Heart right ventricle (tissue), 16 donors: Measurements from ENCODE around the gene AADACL3. TPM values are rescaled to one million over a fixed set of nuclear protein-coding genes. Genes with fewer than 3 reads are reported as not detected.

Source experiments
- ATAC-seq, 8 donors: fragments of 200-7000 bp; cut with Tn5 transposase; one replicate each; pipeline ENCODE4 v1.9.1; 2020; ENCODE audit warnings: mild to moderate bottlenecking in 8 of 8, moderate library complexity in 8 of 8, moderate number of reproducible peaks in 1 of 8
- DNase-seq, 2 donors: peaks; one replicate each; pipeline ENCODE4 v3.0.0-alpha.2; 2020
- H3K27ac ChIP-seq, 10 donors: fragments of 200-600 bp; sonication (generic) in 2 of 10; one replicate each; pipeline versions ENCODE4 v1.5.0 to v1.8.0; 2020 to 2022; ENCODE audit warnings: mild to moderate bottlenecking in 3 of 10
- H3K27me3 ChIP-seq, 7 donors: fragments of 200-600 bp; one replicate each; pipeline ENCODE4 v1.8.0; 2021 to 2022; ENCODE audit warnings: mild to moderate bottlenecking in 2 of 7
- H3K36me3 ChIP-seq, 9 donors: fragments of 200-600 bp; sonication (generic) in 1 of 9; one replicate each; pipeline versions ENCODE4 v1.5.0 to v1.8.0; 2020 to 2022; ENCODE audit warnings: mild to moderate bottlenecking in 2 of 9
- H3K4me1 ChIP-seq, 9 donors: fragments of 200-600 bp; sonication (generic) in 1 of 9; one replicate each; pipeline versions ENCODE4 v1.5.0 to v1.8.0; 2020 to 2022; ENCODE audit warnings: mild to moderate bottlenecking in 4 of 9
- H3K4me3 ChIP-seq, 10 donors: fragments of 200-600 bp; sonication (generic) in 2 of 10; one replicate each; pipeline versions ENCODE4 v1.5.0 to v1.8.0; 2020 to 2022; ENCODE audit warnings: mild to moderate bottlenecking in 7 of 10, moderate library complexity in 2 of 10
- H3K9me3 ChIP-seq, 11 donors: fragments of 200-600 bp in 10 of 11; sonication (generic) in 2 of 11; one replicate each; pipeline versions ENCODE4 v1.5.0 to v1.8.0; 2013 to 2022; ENCODE audit warnings: mild to moderate bottlenecking in 2 of 11, control low read depth in 1 of 11, moderate library complexity in 1 of 11
- WGBS, 2 donors: extraction: QIAGEN DNeasy Blood & Tissue Kit; methylation state at CpG; one replicate each; pipeline ENCODE4 v1.1.7; 2013; ENCODE audit warnings: inconsistent platforms in 1 of 2; 5-methylcytosine and 5-hydroxymethylcytosine counted together
- intact Hi-C, 10 donors: fragments of 100-400 bp; cut with DNase I; formaldehyde crosslinking; loops; one replicate each; pipeline versions ENCODE4 v1.11.1 to v1.14.2; 2022
- polyA plus RNA-seq, 2 donors: library from polyadenylated mRNA; stranded (reverse); fragments of 200-250 nt; gene quantifications; one replicate each; pipeline ENCODE4 v1.2.3, GENCODE V29; 2013
- total RNA-seq, 10 donors: library from RNA; stranded (reverse); fragmentation: NEBNext Ultra II Directional in 3 of 10; extraction: Animal tissue kit (Norgen Biotek cat#: 25700) in 3 of 10; gene quantifications; one replicate each; pipeline versions ENCODE4 v1.2.1 to v1.2.4, GENCODE V29; 2021 to 2023
- TF ChIP-seq, protein P1 (sequence below), 9 donors: fragments of 200-600 bp; sonication (generic) in 2 of 9; IDR thresholded peaks; one replicate each; pipeline versions ENCODE4 v1.5.0 to v1.8.0; 2021 to 2022; ENCODE audit warnings: antibody characterized with exemption in 9 of 9, mild to moderate bottlenecking in 5 of 9, moderate library complexity in 1 of 9
- donor health status: Arrhythmogenic right ventricular cardiomyopathy.
- donor health status: ischemic (EF 13 %, LVEDD 7.1; RV severe dilation, severe dysfunction).
- donor health status: healthy with polysubstance abuse.
- donor health status: DM: no; HTN: yes; CAD: no.
- donor health status: DM: no; HTN: no; CAD: no.
- donor health status: ischemic (EF 25% LVEDD 6.9; RV normal size, moderate dysfunction).
- donor health status: ischemic (EF 25% LVEDD 5.7; RV mildly dilated, moderate dysfunction).
- donor health status: healthy.
- donor health status: DM: yes; HTN: yes; CAD: no.
- donor health status: Ischemic cardiomyopathy.
- donor health status: ischemic (EF 35%, LVEDD 5.7; RV mildly dilated, moderate dysfunction).
- donor health status: nonischemic (EF 11% LVEDD 7.7; RV severe dilation, severe dysfunction).
- donor health status: DM: yes; HTN: yes; CAD: no.
- donor health status: PGD.
- donor health status: ischemic (EF 29% LVEDD 5.4; RV normal size, mild dysfunction).
- donor health status: nonischemic (EF 23%, LVEDD 6.1; RV moderate dilation, normal function).

The AADACL3 gene
- total and polyA plus RNA-seq, 12 donors = not detected

DNA sequence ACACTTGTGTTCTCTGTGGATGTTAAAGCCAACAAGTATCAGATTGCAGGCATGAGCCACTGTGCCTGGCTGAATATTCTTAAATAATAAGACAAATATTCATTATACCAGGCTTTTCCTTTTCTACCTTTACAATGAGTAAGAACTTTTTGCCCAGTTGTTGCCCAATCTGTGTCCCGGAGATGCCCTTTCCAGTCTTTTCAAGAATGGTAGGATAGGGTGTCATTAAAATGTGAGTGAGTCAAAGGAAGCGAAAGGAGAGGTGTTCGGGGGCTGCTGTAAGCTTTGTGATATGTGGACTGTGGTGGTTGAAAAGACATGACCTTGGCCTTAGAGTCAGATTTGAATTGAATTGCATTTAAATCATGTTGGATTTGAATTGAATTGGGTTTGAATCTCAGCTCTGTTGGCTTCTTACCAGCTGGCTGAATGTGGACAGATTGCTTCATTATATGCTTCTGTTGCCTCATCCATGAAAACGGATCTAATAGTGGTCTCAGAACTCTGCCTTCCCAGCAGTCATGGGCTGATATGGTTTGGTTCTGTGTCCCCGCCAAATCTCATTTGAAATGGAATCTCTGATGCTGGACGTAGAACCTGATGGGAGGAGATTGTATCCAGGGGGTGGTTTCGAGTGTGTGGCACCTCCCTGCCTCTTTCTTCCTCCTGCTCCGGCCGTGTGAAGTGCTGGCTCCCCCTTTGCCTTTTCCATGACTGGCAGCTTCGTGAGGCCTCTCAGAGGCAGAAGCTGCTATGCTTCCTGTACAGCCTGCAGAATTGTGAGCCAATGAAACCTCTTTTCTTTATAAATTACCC, 22.7 kb upstream of the AADACL3 start:
- Histone ChIP-seq H3K9me3 (no peaks in the 10 kb centered on the region), H3K4me3 (no peak overlapping the region), H3K4me1 (no peaks in the 10 kb centered on the region), H3K36me3 (no peaks in the 10 kb centered on the region), H3K27ac (no peak overlapping the region), H3K27me3 (peaks cover 0 to 3% (median 0%) of the 10 kb centered on the region in 7 donors)
- 64 to 67% methylated on average over 10 of the region's 10 CpGs for WGBS, 2 donors
- TF ChIP-seq, protein P1, sequence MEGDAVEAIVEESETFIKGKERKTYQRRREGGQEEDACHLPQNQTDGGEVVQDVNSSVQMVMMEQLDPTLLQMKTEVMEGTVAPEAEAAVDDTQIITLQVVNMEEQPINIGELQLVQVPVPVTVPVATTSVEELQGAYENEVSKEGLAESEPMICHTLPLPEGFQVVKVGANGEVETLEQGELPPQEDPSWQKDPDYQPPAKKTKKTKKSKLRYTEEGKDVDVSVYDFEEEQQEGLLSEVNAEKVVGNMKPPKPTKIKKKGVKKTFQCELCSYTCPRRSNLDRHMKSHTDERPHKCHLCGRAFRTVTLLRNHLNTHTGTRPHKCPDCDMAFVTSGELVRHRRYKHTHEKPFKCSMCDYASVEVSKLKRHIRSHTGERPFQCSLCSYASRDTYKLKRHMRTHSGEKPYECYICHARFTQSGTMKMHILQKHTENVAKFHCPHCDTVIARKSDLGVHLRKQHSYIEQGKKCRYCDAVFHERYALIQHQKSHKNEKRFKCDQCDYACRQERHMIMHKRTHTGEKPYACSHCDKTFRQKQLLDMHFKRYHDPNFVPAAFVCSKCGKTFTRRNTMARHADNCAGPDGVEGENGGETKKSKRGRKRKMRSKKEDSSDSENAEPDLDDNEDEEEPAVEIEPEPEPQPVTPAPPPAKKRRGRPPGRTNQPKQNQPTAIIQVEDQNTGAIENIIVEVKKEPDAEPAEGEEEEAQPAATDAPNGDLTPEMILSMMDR (IDR thresholded peaks at IDR 0.05) = no peak
- no peak for ATAC-seq
- intact Hi-C loops = no loop called here
- no peak for DNase-seq

DNA sequence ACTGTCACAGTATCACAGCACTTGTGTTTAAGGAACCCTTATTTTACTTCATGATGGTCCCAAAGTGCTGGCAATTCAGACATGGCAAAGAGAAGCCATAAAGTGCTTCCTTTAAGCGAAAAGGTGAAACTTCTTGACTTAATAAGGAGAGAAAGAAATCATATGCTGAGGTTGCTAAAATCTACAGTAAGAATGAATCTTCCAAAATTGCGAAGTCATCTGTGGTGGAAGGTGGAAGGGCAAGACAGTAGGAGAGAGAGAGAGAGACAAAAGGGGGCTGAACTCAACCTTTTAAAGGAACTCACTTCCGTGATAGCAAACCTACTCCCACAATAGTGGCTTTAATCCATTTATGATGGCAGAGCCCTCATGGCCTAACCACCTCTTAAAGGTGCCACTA, 19.3 kb upstream of the AADACL3 start:
- TF ChIP-seq, protein P1 (IDR thresholded peaks at IDR 0.05) = no peak
- no peaks in the 10 kb centered on the region for H3K36me3 ChIP-seq
- no peak for ATAC-seq
- H3K4me3 ChIP-seq = no peak overlapping the region
- H3K27me3 ChIP-seq = peaks cover 0 to 6% (median 0%) of the 10 kb centered on the region in 7 donors
- 83 to 85% methylated on average over 3 of the region's 3 CpGs for WGBS, 2 donors
- intact Hi-C loops = no loop called here
- H3K27ac ChIP-seq = no peak overlapping the region
- H3K9me3 ChIP-seq = peaks cover 0 to 11% (median 0%) of the 10 kb centered on the region in 11 donors
- no peaks in the 10 kb centered on the region for H3K4me1 ChIP-seq
- no peak for DNase-seq

DNA sequence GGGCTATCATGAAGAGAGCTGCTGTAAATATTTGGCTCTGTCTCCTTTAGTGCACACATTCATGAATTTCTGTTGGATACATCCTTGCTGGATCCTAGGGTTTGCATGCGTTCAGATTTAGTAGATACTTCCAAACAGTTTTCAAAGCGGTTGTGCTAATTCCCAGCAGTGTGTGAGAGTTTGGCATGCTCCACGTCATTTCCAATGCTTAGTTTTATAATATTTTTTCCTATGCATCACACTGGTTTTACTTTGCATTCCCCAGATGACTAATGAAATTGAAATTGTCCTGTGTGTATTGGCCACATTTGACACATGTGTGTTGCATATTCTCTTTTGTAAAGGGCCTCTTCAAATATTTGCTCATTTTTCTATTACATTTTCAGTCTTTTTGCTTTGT, 18.5 kb upstream of the AADACL3 start:
- intact Hi-C loops = no loop called here
- Histone ChIP-seq H3K27me3 (peaks cover 0 to 6% (median 0%) of the 10 kb centered on the region in 7 donors), H3K27ac (no peak overlapping the region), H3K4me1 (no peaks in the 10 kb centered on the region), H3K4me3 (no peak overlapping the region), H3K36me3 (no peaks in the 10 kb centered on the region), H3K9me3 (peaks cover 0 to 11% (median 0%) of the 10 kb centered on the region in 11 donors)
- ATAC-seq (no peak), DNase-seq (no peak)
- WGBS, 2 donors = 82 to 83% methylated on average over 3 of the region's 3 CpGs
- TF ChIP-seq, protein P1 (IDR thresholded peaks at IDR 0.05) = no peak

DNA sequence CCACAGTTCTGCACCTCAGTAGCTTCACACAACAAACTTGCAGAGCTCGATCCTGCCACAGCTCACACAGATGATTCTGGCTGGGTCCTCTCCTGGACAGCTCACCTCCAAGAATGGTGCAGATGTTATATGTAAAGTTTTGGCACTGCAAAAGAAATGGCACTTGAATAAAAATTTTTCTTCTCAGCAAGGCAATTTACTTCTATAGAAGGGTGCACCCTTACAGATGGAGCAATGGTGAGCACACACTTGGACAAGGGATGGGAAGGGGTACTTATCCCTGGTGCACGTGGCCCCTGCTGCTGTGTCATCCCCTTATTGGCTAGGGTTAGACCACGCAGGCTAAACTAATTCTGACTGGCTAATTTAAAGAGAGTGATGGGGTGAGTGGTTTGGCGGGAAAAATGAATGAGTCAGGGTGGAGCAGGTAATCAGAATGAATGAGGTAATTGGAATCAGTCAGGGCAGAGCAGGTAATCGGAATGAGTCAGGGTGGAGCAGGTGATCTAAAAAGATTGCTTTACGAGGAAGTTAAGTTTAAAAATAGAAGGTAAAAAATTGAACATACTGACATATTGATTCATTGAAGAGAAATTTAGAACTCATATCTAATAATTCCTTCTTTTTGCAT, 12.0 kb upstream of the AADACL3 start:
- TF ChIP-seq, protein P1 (IDR thresholded peaks at IDR 0.05) = no peak
- Histone ChIP-seq H3K4me3 (no peak overlapping the region), H3K36me3 (no peaks in the 10 kb centered on the region), H3K27me3 (no peaks in the 10 kb centered on the region), H3K27ac (no peak overlapping the region), H3K9me3 (peaks cover 0 to 35% (median 9%) of the 10 kb centered on the region in 11 donors), H3K4me1 (no peaks in the 10 kb centered on the region)
- ATAC-seq (no peak), DNase-seq (no peak)
- 68 to 75% methylated on average over 6 of the region's 6 CpGs for WGBS, 2 donors
- intact Hi-C loops = no loop called here
